ENCODE data around the gene UNC5A. TPM values are rescaled to one million over a fixed set of nuclear protein-coding genes. Genes with fewer than 3 reads are reported as not detected.

UNC5A gene
- total RNA-seq, 4 donors from 2014 or later = not detected

GRCh38 chr5:176861276-176861675 lies 50.9 kb downstream of the UNC5A start:
- Histone ChIP-seq H3K27me3 (peaks cover 82% of the 10 kb centered on the region), H3K4me3 (no peak overlapping the region), H3K4me1 (no peaks in the 10 kb centered on the region), H3K9me3 (no peaks in the 10 kb centered on the region), H3K36me3 (no peaks in the 10 kb centered on the region), H3K27ac (no peak overlapping the region)
- TF ChIP-seq CTCF (IDR thresholded peaks at IDR 0.05) = no peak
- TF ChIP-seq EP300 (IDR thresholded peaks at IDR 0.05) = no peak
- TF ChIP-seq POLR2AphosphoS5 (IDR thresholded peaks at IDR 0.05) = no peak
- no peak for TF ChIP-seq POLR2A (IDR thresholded peaks at IDR 0.05)
- 91% methylated on average over 9 of the region's 11 CpGs for WGBS
- DNase-seq (ENCODE audit: low spot score in 2 of 2) = no peak

GRCh38 chr5:176862330-176862995 lies 52.1 kb downstream of the UNC5A start:
- Histone ChIP-seq H3K4me3 (no peak overlapping the region), H3K36me3 (no peaks in the 10 kb centered on the region), H3K27me3 (peaks cover 84% of the 10 kb centered on the region), H3K9me3 (no peaks in the 10 kb centered on the region), H3K27ac (no peak overlapping the region), H3K4me1 (no peaks in the 10 kb centered on the region)
- no peak for DNase-seq (ENCODE audit: low spot score in 2 of 2)
- WGBS = 48% methylated on average over 22 of the region's 28 CpGs
- TF ChIP-seq POLR2AphosphoS5 (IDR thresholded peaks at IDR 0.05) = no peak
- TF ChIP-seq POLR2A (IDR thresholded peaks at IDR 0.05) = no peak
- TF ChIP-seq EP300 (IDR thresholded peaks at IDR 0.05) = no peak
- TF ChIP-seq CTCF (IDR thresholded peaks at IDR 0.05) = no peak

- no peaks in the 10 kb centered on the region for H3K36me3 ChIP-seq
- TF ChIP-seq POLR2A (IDR thresholded peaks at IDR 0.05) = no peak
- no peak for TF ChIP-seq CTCF (IDR thresholded peaks at IDR 0.05)
- no peak for TF ChIP-seq POLR2AphosphoS5 (IDR thresholded peaks at IDR 0.05)
- H3K4me3 ChIP-seq = no peak overlapping the region
- 23% methylated on average over 14 of the region's 15 CpGs for WGBS
- no peak overlapping the region for H3K27ac ChIP-seq
- no peak for DNase-seq (ENCODE audit: low spot score in 2 of 2)
- H3K9me3 ChIP-seq = no peaks in the 10 kb centered on the region
- no peaks in the 10 kb centered on the region for H3K4me1 ChIP-seq
- peaks cover 83% of the 10 kb centered on the region for H3K27me3 ChIP-seq
Observed at GRCh38 chr5:176863041-176863764, 52.8 kb downstream of the UNC5A start.

GRCh38 chr5:176863765-176864098 lies 53.4 kb downstream of the UNC5A start:
- Histone ChIP-seq H3K27ac (no peak overlapping the region), H3K27me3 (peaks cover 88% of the 10 kb centered on the region), H3K4me3 (no peak overlapping the region), H3K9me3 (no peaks in the 10 kb centered on the region), H3K36me3 (no peaks in the 10 kb centered on the region), H3K4me1 (no peaks in the 10 kb centered on the region)
- WGBS = 50% methylated on average over 4 of the region's 5 CpGs
- DNase-seq (ENCODE audit: low spot score in 2 of 2) = no peak
- TF ChIP-seq CTCF (IDR thresholded peaks at IDR 0.05) = no peak
- TF ChIP-seq POLR2AphosphoS5 (IDR thresholded peaks at IDR 0.05) = no peak
- TF ChIP-seq POLR2A (IDR thresholded peaks at IDR 0.05) = no peak
- TF ChIP-seq EP300 (IDR thresholded peaks at IDR 0.05) = no peak

- DNase-seq (ENCODE audit: low spot score in 2 of 2) = no peak
- 88% methylated on average over 5 of the region's 8 CpGs for WGBS
- H3K36me3 ChIP-seq = no peaks in the 10 kb centered on the region
- H3K4me3 ChIP-seq = no peak overlapping the region
- H3K27me3 ChIP-seq = peaks cover 96% of the 10 kb centered on the region
- H3K9me3 ChIP-seq = no peaks in the 10 kb centered on the region
- H3K27ac ChIP-seq = no peak overlapping the region
- TF ChIP-seq POLR2A (IDR thresholded peaks at IDR 0.05) = no peak
- TF ChIP-seq EP300 (IDR thresholded peaks at IDR 0.05) = no peak
- TF ChIP-seq POLR2AphosphoS5 (IDR thresholded peaks at IDR 0.05) = no peak
- no peaks in the 10 kb centered on the region for H3K4me1 ChIP-seq
Observed at GRCh38 chr5:176864755-176865154, 54.4 kb downstream of the UNC5A start.
